PFSK-1 (cell line): ENCODE data around the gene AMBRA1.

Experiments used
- FOXP2 ChIP-seq: optimal IDR thresholded peaks from 2 replicates; pipeline ENCODE3; 2011; ENCODE audit warnings: borderline replicate concordance, control low read depth, inconsistent platforms; ENCODE audit not compliant: insufficient read depth; ENCODE audit errors: extremely low read length, extremely low read depth
- POLR2AphosphoS5 ChIP-seq: IDR thresholded peaks from 2 replicates; pipeline ENCODE4 v1.6.1; 2012; ENCODE audit warnings: low read depth, mild to moderate bottlenecking, control low read depth, low read length, moderate library complexity
- REST ChIP-seq, 2 experiments: IDR thresholded peaks; 2 replicates each; pipeline versions ENCODE4 v1.6.1 to v1.8.0; 2011 to 2012; ENCODE audit warnings: low read depth in 2 of 2, low read length in 2 of 2, control low read depth in 1 of 2, inconsistent platforms in 1 of 2, mild to moderate bottlenecking in 1 of 2, moderate library complexity in 1 of 2; ENCODE audit not compliant: insufficient read depth in 1 of 2
- SIN3A ChIP-seq: IDR thresholded peaks from 2 replicates; pipeline ENCODE4 v1.6.1; 2012; ENCODE audit warnings: mild to moderate bottlenecking, low read length, moderate library complexity, borderline replicate concordance; ENCODE audit not compliant: insufficient read depth
- TAF1 ChIP-seq: IDR thresholded peaks from 2 replicates; pipeline ENCODE4 v1.6.1; 2012; ENCODE audit warnings: low read length, control low read depth, borderline replicate concordance; ENCODE audit not compliant: insufficient read depth

GRCh38 chr11:46378296-46378695 lies 215.5 kb downstream of the AMBRA1 start:
- TF ChIP-seq FOXP2 = no peak
- no peak for TF ChIP-seq POLR2AphosphoS5
- no peak for TF ChIP-seq REST (IDR thresholded peaks at IDR 0.05; ENCODE audit: insufficient read depth in 1 of 2, low read depth in 2 of 2, low read length in 2 of 2)
- no peak for TF ChIP-seq TAF1
- no peak for TF ChIP-seq SIN3A
